ENCODE data around the gene SLC37A4. TPM values are rescaled to one million over a fixed set of nuclear protein-coding genes. Genes with fewer than 3 reads are reported as not detected.

The SLC37A4 gene
- total and polyA plus RNA-seq, 10 of the 15 experiments (the other 5 are each of a cell fraction or from before 2014, with no cell fraction given): 11.6 to 29.7 (median 20.4) TPM

DNA sequence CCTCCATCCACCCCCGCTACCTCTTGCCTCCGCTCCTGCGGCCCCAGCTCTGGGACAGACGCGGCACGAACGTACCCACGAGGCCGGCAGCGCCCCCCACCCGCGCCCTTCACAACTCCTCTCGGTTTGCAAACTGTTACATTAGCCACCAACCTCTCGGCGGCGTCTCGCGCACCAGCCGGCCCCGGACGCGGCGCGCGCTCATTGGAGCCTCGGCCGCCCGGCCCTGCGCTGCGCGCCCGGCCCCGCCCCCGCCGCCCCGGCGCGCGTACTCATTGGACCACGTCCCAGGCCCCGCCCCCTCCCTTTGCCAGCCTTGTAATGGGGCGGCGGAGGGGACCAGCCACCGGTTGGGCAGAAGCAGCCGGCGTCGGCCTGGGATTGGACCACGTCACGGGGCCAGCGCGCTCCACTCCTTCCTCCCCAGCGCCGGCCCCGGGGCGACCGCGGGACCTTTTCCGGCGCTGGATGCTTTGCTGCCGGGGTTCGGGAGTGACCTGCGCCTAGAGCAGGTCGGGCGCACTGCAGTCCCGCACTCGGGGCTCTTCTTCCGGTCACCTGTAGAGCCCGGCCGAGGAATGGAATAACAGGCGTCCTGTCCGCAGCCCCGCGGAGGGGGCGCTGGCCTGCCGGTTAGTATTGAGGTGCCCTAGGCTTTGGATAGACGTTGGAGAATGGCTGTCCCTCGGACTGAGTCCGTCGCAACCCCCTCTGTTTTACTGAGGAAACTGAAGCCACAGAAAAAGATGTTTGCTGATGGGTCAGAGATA lies 26.5 kb upstream of the SLC37A4 start, which contains the start of gene HYOU1:
HYOU1 (minus strand) TSS at position 206 of the 770 bp plus-strand sequence. CDS start 1,045 bp downstream, outside the sequence.
- peak; percentile 69 for DNase-seq (ENCODE audit: low read depth, low spot score)
- peak within 1 kb of the TSS; percentile 81 for H2AFZ ChIP-seq (ENCODE audit: control insufficient read depth, low read depth, low read length)
- POLR2A ChIA-PET: interaction anchor here (0.6 to 2.7 kb wide), 17 partner anchors 9 to 626 kb away, joined by 3 to 14 read pairs (median 6); partner anchors contain the start of genes C2CD2L, DPAGT1, HINFP and HMBS
- TF ChIP-seq, protein P1, sequence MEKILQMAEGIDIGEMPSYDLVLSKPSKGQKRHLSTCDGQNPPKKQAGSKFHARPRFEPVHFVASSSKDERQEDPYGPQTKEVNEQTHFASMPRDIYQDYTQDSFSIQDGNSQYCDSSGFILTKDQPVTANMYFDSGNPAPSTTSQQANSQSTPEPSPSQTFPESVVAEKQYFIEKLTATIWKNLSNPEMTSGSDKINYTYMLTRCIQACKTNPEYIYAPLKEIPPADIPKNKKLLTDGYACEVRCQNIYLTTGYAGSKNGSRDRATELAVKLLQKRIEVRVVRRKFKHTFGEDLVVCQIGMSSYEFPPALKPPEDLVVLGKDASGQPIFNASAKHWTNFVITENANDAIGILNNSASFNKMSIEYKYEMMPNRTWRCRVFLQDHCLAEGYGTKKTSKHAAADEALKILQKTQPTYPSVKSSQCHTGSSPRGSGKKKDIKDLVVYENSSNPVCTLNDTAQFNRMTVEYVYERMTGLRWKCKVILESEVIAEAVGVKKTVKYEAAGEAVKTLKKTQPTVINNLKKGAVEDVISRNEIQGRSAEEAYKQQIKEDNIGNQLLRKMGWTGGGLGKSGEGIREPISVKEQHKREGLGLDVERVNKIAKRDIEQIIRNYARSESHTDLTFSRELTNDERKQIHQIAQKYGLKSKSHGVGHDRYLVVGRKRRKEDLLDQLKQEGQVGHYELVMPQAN (conservative IDR thresholded peaks at IDR 0.05): peak; percentile 60
- TF ChIP-seq GATAD2B (conservative IDR thresholded peaks at IDR 0.05; ENCODE audit: low read depth) (peak; percentile 63; the same call in 1 of the 2 replicates), TARDBP (IDR thresholded peaks at IDR 0.05; ENCODE audit: borderline replicate concordance) (no peak), EGR1 (IDR thresholded peaks at IDR 0.05; ENCODE audit: borderline replicate concordance in 1 of 2, low read depth in 2 of 2, low read length in 2 of 2) (peak in 1 of 2 experiments; percentile 51; a peak in 2 of 3 replicates), CBFB (IDR thresholded peaks at IDR 0.05; ENCODE audit: low read depth) (peak; percentile 63; the same call in 1 of the 2 replicates), IRF4 (IDR thresholded peaks at IDR 0.05; ENCODE audit: low read depth, low read length) (no peak), FOXM1 (IDR thresholded peaks at IDR 0.05; ENCODE audit: low read depth, low read length) (no peak), BRCA1 (IDR thresholded peaks at IDR 0.05; ENCODE audit: low read depth, low read length) (no peak), ATF7 (IDR thresholded peaks at IDR 0.05; ENCODE audit: low read depth) (peak; percentile 7; the same call in 1 of the 2 replicates), SP1 (IDR thresholded peaks at IDR 0.05; ENCODE audit: low read depth, low read length) (peak; percentile 66), NFXL1 (IDR thresholded peaks at IDR 0.05; ENCODE audit: borderline replicate concordance) (no peak), POLR2A (IDR thresholded peaks at IDR 0.05; ENCODE audit: low read depth, low read length) (peak; percentile 88), RUNX3 (IDR thresholded peaks at IDR 0.05; ENCODE audit: low read length) (peak; percentile 43; the same call in 1 of the 2 replicates), SIN3A (IDR thresholded peaks at IDR 0.05; ENCODE audit: low read depth, low read length) (peak; percentile 17; the same call in 1 of the 2 replicates), CREB1 (IDR thresholded peaks at IDR 0.05; ENCODE audit: low read depth) (peak; percentile 85), NRF1 (conservative IDR thresholded peaks at IDR 0.05; ENCODE audit: low read depth, low read length) (peak; percentile 27; the same call in 1 of the 2 replicates), TCF3 (IDR thresholded peaks at IDR 0.05; ENCODE audit: borderline replicate concordance, insufficient read depth, low read depth, low read length) (peak; percentile 66; the same call in 1 of the 2 replicates), NFYB (IDR thresholded peaks at IDR 0.05; ENCODE audit: insufficient read depth, low read depth, low read length) (peak; percentile 91), SMARCA5 (IDR thresholded peaks at IDR 0.05) (peak; percentile 55)
- TF ChIP-seq, protein P2, sequence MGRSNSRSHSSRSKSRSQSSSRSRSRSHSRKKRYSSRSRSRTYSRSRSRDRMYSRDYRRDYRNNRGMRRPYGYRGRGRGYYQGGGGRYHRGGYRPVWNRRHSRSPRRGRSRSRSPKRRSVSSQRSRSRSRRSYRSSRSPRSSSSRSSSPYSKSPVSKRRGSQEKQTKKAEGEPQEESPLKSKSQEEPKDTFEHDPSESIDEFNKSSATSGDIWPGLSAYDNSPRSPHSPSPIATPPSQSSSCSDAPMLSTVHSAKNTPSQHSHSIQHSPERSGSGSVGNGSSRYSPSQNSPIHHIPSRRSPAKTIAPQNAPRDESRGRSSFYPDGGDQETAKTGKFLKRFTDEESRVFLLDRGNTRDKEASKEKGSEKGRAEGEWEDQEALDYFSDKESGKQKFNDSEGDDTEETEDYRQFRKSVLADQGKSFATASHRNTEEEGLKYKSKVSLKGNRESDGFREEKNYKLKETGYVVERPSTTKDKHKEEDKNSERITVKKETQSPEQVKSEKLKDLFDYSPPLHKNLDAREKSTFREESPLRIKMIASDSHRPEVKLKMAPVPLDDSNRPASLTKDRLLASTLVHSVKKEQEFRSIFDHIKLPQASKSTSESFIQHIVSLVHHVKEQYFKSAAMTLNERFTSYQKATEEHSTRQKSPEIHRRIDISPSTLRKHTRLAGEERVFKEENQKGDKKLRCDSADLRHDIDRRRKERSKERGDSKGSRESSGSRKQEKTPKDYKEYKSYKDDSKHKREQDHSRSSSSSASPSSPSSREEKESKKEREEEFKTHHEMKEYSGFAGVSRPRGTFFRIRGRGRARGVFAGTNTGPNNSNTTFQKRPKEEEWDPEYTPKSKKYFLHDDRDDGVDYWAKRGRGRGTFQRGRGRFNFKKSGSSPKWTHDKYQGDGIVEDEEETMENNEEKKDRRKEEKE (IDR thresholded peaks at IDR 0.05): peak; percentile 73; the same call in 1 of the 2 replicates

More for the DNA sequence above, 26.5 kb upstream of the SLC37A4 start, which contains the start of gene HYOU1:
- FAIRE-seq: peak; percentile 44
- ATAC-seq: peak; percentile 93
- no TSS peak for BruUV-seq (replicated peaks)
- peaks cover 36% of the 10 kb centered on the region for H3K79me2 ChIP-seq (ENCODE audit: control insufficient read depth, insufficient read depth, low read length)
- SMC1A ChIA-PET (ENCODE audit: uncharacterized antibody, unreplicated experiment): interaction anchor here (1.5 kb wide), 1 partner anchor 10 kb away, joined by 6 read pairs; the partner anchor contains the start of gene VPS11
- WGBS (ENCODE audit: insufficient coverage, insufficient replicate concordance, low lambda C conversion rate, missing lambda C conversion rate): under 1% methylated on average over 75 of the region's 79 CpGs
- H3K9ac ChIP-seq (ENCODE audit: control insufficient read depth, insufficient read depth, low read length): peak within 1 kb of the TSS; percentile 90
- no peaks in the 10 kb centered on the region for H4K20me1 ChIP-seq (ENCODE audit: control insufficient read depth, insufficient read depth)
- H3K27me3 ChIP-seq (replicated peaks in 1 of 2; ENCODE audit: control insufficient read depth in 2 of 2, insufficient read depth in 2 of 2, low read length in 1 of 2): no peaks in the 10 kb centered on the region
- H3K4me1 ChIP-seq (ENCODE audit: control insufficient read depth, insufficient read depth, low read length): peaks cover 19% of the 10 kb centered on the region
- RAD21 ChIA-PET (ENCODE audit: unreplicated experiment): interaction anchor here (0.5 to 2.4 kb wide), 8 partner anchors 10 to 281 kb away, joined by 3 to 9 read pairs (median 4); partner anchors contain the start of genes HMBS and VPS11
- peak within 1 kb of the TSS; percentile 96 for H3K4me3 ChIP-seq
- no peaks in the 10 kb centered on the region for H3K9me3 ChIP-seq (replicated peaks; ENCODE audit: control insufficient read depth, insufficient read depth, low read length)
- intact Hi-C loops (cut with micrococcal nuclease; ENCODE audit: unreplicated experiment): loop anchor here (2.0 kb wide), 2 partner anchors 38 kb away; partner anchors contain the start of genes RPS25 and TRAPPC4
- in situ Hi-C loops (cut with MboI): no loop called here
- peaks cover 12 to 17% of the 10 kb centered on the region in 2 experiments for H3K36me3 ChIP-seq (ENCODE audit: control insufficient read depth in 2 of 2, insufficient read depth in 2 of 2, low read length in 1 of 2)
- H3K27ac ChIP-seq (ENCODE audit: control insufficient read depth, insufficient read depth): peak within 1 kb of the TSS; percentile 79
- H3K4me2 ChIP-seq (ENCODE audit: control insufficient read depth, insufficient read depth): peak within 1 kb of the TSS; percentile 86
- CTCF ChIA-PET: interaction anchor here (0.8 to 3.2 kb wide), 10 partner anchors 10 to 226 kb away, joined by 3 to 16 read pairs (median 6); partner anchors contain the start of genes C2CD2L, HMBS, RPS25 and SLC37A4
